ENCODE data around the gene SLF1.

Gene SLF1

GRCh38 chr5:94746731-94747124 is 128.3 kb downstream of the SLF1 start:
- DNase-seq (ENCODE audit: low read depth) = peak; percentile 96
- TF ChIP-seq MAX (IDR thresholded peaks at IDR 0.05; ENCODE audit: low read depth, low read length) (peak; percentile 25; the same call in 1 of the 2 replicates), CTCF (IDR thresholded peaks at IDR 0.05; ENCODE audit: low read depth, low read length) (no peak), POLR2A (IDR thresholded peaks at IDR 0.05; ENCODE audit: extremely low read depth, insufficient read length) (no peak)
- H3K4me3 ChIP-seq (ENCODE audit: low read depth, low read length) = no peak overlapping the region

Data from NB4 (cell line).